Lower lobe of right lung (tissue), 2 donors: ENCODE measurements around the gene MAVS. TPM values are rescaled to one million over a fixed set of nuclear protein-coding genes. Genes with fewer than 3 reads are reported as not detected.

ENCODE experiments used
- ATAC-seq, 2 donors: fragments of 200-7000 bp; cut with Tn5 transposase; one replicate each; pipeline ENCODE4 v1.9.1; 2020 to 2022; ENCODE audit warnings: mild to moderate bottlenecking in 2 of 2, moderate library complexity in 2 of 2
- DNase-seq: peaks from one replicate; pipeline ENCODE4 v3.0.0-alpha.2; 2020
- H3K27ac ChIP-seq: fragments of 200-600 bp; one replicate; pipeline ENCODE4 v1.8.0; 2022
- H3K27me3 ChIP-seq: fragments of 200-600 bp; one replicate; pipeline ENCODE4 v1.8.0; 2022; ENCODE audit warnings: low read depth
- H3K36me3 ChIP-seq: fragments of 200-600 bp; one replicate; pipeline ENCODE4 v1.8.0; 2022; ENCODE audit warnings: mild to moderate bottlenecking
- H3K4me1 ChIP-seq: fragments of 200-600 bp; one replicate; pipeline ENCODE4 v1.8.0; 2022
- H3K4me3 ChIP-seq: fragments of 200-600 bp; one replicate; pipeline ENCODE4 v1.8.0; 2022; ENCODE audit warnings: mild to moderate bottlenecking
- H3K9me3 ChIP-seq: fragments of 200-600 bp; one replicate; pipeline ENCODE4 v1.8.0; 2022
- CTCF ChIP-seq: fragments of 200-600 bp; IDR thresholded peaks from one replicate; pipeline ENCODE4 v1.8.0; 2022; ENCODE audit warnings: antibody characterized with exemption, mild to moderate bottlenecking
- intact Hi-C: fragments of 100-400 bp; cut with DNase I; formaldehyde crosslinking; loops from one replicate; pipeline ENCODE4 v1.11.0; 2022
- total RNA-seq: library from RNA; stranded (reverse); fragmentation: NEBNext Ultra II Directional; extraction: Animal tissue kit (Norgen Biotek cat#: 25700); gene quantifications from one replicate; pipeline ENCODE4 v1.2.1, GENCODE V29; 2021
- donor health status: DM: no; HTN: yes; CAD: no; lungs with severe emphysema.

The MAVS gene
- total RNA-seq, 1 donor from 2014 or later = 42.9 TPM

GRCh38 chr20:3800256-3800877 is 46.3 kb upstream of the MAVS start:
- H3K36me3 ChIP-seq = peaks cover 75% of the 10 kb centered on the region
- intact Hi-C loops = no loop called here
- no peaks in the 10 kb centered on the region for H3K9me3 ChIP-seq
- peak in 1 of 2 donors; percentile 17 for ATAC-seq
- H3K27me3 ChIP-seq = no peaks in the 10 kb centered on the region
- H3K4me3 ChIP-seq = peak overlapping the region; percentile 14
- DNase-seq = peak; percentile 53
- no peak for TF ChIP-seq CTCF
- peak overlapping the region; percentile 83 for H3K27ac ChIP-seq
- H3K4me1 ChIP-seq = peaks cover 91% of the 10 kb centered on the region

GRCh38 chr20:3800878-3801260 is 45.8 kb upstream of the MAVS start:
- peak overlapping the region; percentile 83 for H3K27ac ChIP-seq
- intact Hi-C loops = no loop called here
- no peak for ATAC-seq

GRCh38 chr20:3801299-3801698 is 45.3 kb upstream of the MAVS start:
- Histone ChIP-seq H3K4me3 (no peak overlapping the region), H3K27me3 (no peaks in the 10 kb centered on the region), H3K27ac (peak overlapping the region; percentile 83), H3K36me3 (peaks cover 82% of the 10 kb centered on the region), H3K9me3 (no peaks in the 10 kb centered on the region), H3K4me1 (peaks cover 100% of the 10 kb centered on the region)
- peak; percentile 6 for DNase-seq
- TF ChIP-seq CTCF = no peak
- intact Hi-C loops = no loop called here
- ATAC-seq = no peak

More at GRCh38 chr20:3800878-3801260, 45.8 kb upstream of the MAVS start:
- no peaks in the 10 kb centered on the region for H3K27me3 ChIP-seq
- DNase-seq = peak; percentile 47
- peak overlapping the region; percentile 14 for H3K4me3 ChIP-seq
- H3K9me3 ChIP-seq = no peaks in the 10 kb centered on the region
- peaks cover 96% of the 10 kb centered on the region for H3K4me1 ChIP-seq
- TF ChIP-seq CTCF = no peak
- peaks cover 80% of the 10 kb centered on the region for H3K36me3 ChIP-seq

GRCh38 chr20:3801846-3802245 is 44.8 kb upstream of the MAVS start:
- DNase-seq = peak; percentile 66
- H3K4me1 ChIP-seq = peaks cover 100% of the 10 kb centered on the region

GRCh38 chr20:3802524-3803239 is 44.0 kb upstream of the MAVS start:
- Histone ChIP-seq H3K36me3 (peaks cover 79% of the 10 kb centered on the region), H3K4me3 (no peak overlapping the region), H3K4me1 (peaks cover 100% of the 10 kb centered on the region), H3K27me3 (no peaks in the 10 kb centered on the region), H3K9me3 (no peaks in the 10 kb centered on the region), H3K27ac (peak overlapping the region; percentile 83)
- ATAC-seq (peak; percentile 4 to 34), DNase-seq (peak; percentile 57)
- intact Hi-C loops = no loop called here
- no peak for TF ChIP-seq CTCF

More at GRCh38 chr20:3801846-3802245, 44.8 kb upstream of the MAVS start:
- H3K36me3 ChIP-seq = peaks cover 82% of the 10 kb centered on the region
- no peaks in the 10 kb centered on the region for H3K27me3 ChIP-seq
- no peak overlapping the region for H3K4me3 ChIP-seq
- ATAC-seq = peak; percentile 17 to 19
- intact Hi-C loops = no loop called here
- no peak for TF ChIP-seq CTCF
- H3K27ac ChIP-seq = peak overlapping the region; percentile 83
- H3K9me3 ChIP-seq = no peaks in the 10 kb centered on the region
